Effector memory CD4-positive, alpha-beta T cell (primary cell): Measurements from ENCODE around the gene RBMS3.

Experiments used
- DNase-seq, 3 donors: peaks; one replicate each; pipeline ENCODE4 v3.0.0-alpha.2; 2020
- H3K27ac ChIP-seq: 2 replicates; pipeline ENCODE4 v1.7.0; 2013; ENCODE audit warnings: mild to moderate bottlenecking, low read length, moderate library complexity; ENCODE audit not compliant: insufficient read depth, poor library complexity, severe bottlenecking
- H3K27me3 ChIP-seq: replicated peaks from 2 replicates; pipeline ENCODE4 v1.7.0; 2013; ENCODE audit warnings: mild to moderate bottlenecking, low read length; ENCODE audit not compliant: insufficient read depth, control insufficient read depth, poor library complexity, severe bottlenecking
- H3K36me3 ChIP-seq: 2 replicates; pipeline ENCODE4 v1.7.0; 2013; ENCODE audit warnings: mild to moderate bottlenecking, low read length, moderate library complexity; ENCODE audit not compliant: control insufficient read depth, insufficient read depth
- H3K4me1 ChIP-seq: 2 replicates; pipeline ENCODE4 v1.7.0; 2013; ENCODE audit warnings: low read length, mild to moderate bottlenecking; ENCODE audit not compliant: control insufficient read depth, insufficient read depth, poor library complexity, severe bottlenecking
- H3K4me3 ChIP-seq: 2 replicates; pipeline ENCODE4 v1.7.0; 2013; ENCODE audit warnings: low read length, low read depth, mild to moderate bottlenecking; ENCODE audit not compliant: insufficient read depth, poor library complexity, severe bottlenecking
- H3K9me3 ChIP-seq: 2 replicates; pipeline ENCODE4 v1.7.0; 2013; ENCODE audit warnings: mild to moderate bottlenecking, low read length, moderate library complexity; ENCODE audit not compliant: control insufficient read depth

RBMS3 gene

GRCh38 chr3:29890801-29891200 is 609.9 kb downstream of the RBMS3 start:
- Histone ChIP-seq H3K4me3 (no peak overlapping the region), H3K27ac (no peak overlapping the region), H3K9me3 (no peaks in the 10 kb centered on the region), H3K4me1 (no peaks in the 10 kb centered on the region), H3K27me3 (no peaks in the 10 kb centered on the region), H3K36me3 (no peaks in the 10 kb centered on the region)
- no peak for DNase-seq

GRCh38 chr3:29892976-29893554 is 612.2 kb downstream of the RBMS3 start:
- H3K4me3 ChIP-seq = no peak overlapping the region

GRCh38 chr3:29896856-29897255 is 616.0 kb downstream of the RBMS3 start:
- no peaks in the 10 kb centered on the region for H3K36me3 ChIP-seq
- H3K27ac ChIP-seq = no peak overlapping the region
- no peak for DNase-seq
- no peaks in the 10 kb centered on the region for H3K4me1 ChIP-seq
- H3K27me3 ChIP-seq = no peaks in the 10 kb centered on the region
- H3K9me3 ChIP-seq = no peaks in the 10 kb centered on the region
- no peak overlapping the region for H3K4me3 ChIP-seq

More at GRCh38 chr3:29892976-29893554, 612.2 kb downstream of the RBMS3 start:
- no peaks in the 10 kb centered on the region for H3K9me3 ChIP-seq
- no peak overlapping the region for H3K27ac ChIP-seq
- H3K36me3 ChIP-seq = no peaks in the 10 kb centered on the region
- no peaks in the 10 kb centered on the region for H3K27me3 ChIP-seq
- no peaks in the 10 kb centered on the region for H3K4me1 ChIP-seq
- no peak for DNase-seq

DNA sequence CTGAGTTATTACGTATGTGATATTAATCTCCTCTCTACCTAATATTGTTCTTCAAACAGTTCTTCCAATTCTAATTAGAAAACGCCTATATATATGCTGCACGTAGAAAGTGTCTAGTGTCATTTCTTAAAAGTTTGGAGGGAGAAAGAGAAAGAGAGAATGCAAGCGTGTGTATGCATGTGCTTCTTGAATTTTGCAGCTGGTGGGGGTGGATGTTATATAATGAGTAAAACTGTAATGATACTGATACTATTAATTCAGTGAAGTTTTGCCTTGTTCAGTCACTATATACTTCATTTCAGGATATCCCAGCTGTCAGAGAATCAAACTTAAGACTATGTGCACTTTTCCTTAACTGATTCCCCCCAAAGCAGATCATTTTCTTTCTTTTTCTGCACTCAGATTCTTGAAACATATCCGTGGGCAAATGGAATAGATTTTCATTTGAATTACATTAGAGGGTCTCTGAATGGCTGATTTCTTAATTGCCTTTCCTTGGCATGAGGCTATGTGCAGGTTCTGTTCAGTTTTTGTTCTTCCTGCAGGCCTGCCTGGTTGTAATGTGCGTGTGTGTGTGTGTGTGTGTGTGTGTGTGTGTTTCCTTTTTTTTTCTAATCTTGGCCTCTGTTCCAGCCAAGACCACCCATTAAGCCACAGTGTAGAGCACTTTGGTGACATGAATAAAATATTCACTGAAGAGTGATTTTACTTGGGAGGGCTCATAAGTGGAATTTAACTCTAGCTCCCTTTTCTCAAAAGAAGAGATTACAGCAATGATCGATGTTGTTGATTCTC is 617.5 kb downstream of the RBMS3 start:
- DNase-seq = no peak
- no peaks in the 10 kb centered on the region for H3K9me3 ChIP-seq
- H3K27ac ChIP-seq = no peak overlapping the region
- H3K4me1 ChIP-seq = no peaks in the 10 kb centered on the region
- H3K27me3 ChIP-seq = no peaks in the 10 kb centered on the region
- H3K36me3 ChIP-seq = no peaks in the 10 kb centered on the region
- no peak overlapping the region for H3K4me3 ChIP-seq

GRCh38 chr3:29899021-29899420 is 618.1 kb downstream of the RBMS3 start:
- no peak overlapping the region for H3K27ac ChIP-seq
- H3K4me3 ChIP-seq = no peak overlapping the region
- no peaks in the 10 kb centered on the region for H3K27me3 ChIP-seq
- H3K4me1 ChIP-seq = no peaks in the 10 kb centered on the region
- H3K36me3 ChIP-seq = no peaks in the 10 kb centered on the region
- H3K9me3 ChIP-seq = no peaks in the 10 kb centered on the region
- DNase-seq = no peak

DNA sequence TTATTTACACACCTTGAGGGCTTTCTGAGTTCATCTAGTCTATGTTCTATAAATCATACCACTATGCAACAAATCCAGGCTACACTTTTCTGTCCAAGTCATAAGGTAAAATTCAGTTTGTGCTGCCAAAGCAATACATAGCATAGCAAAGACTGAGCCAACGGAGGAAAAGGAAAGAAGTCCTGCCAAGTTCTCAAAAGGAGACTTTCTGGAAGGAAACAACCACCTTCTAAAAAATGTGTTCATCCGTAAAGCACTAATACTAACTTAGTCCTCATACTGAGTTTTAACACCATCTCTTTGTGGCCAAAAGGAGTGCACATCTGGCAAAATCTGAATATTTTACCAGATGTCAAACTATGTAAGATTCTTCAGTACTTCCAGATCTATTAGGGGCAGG is 620.2 kb downstream of the RBMS3 start:
- H3K4me1 ChIP-seq = no peaks in the 10 kb centered on the region
- no peak overlapping the region for H3K4me3 ChIP-seq
- no peak overlapping the region for H3K27ac ChIP-seq
- no peaks in the 10 kb centered on the region for H3K9me3 ChIP-seq
- no peaks in the 10 kb centered on the region for H3K36me3 ChIP-seq
- H3K27me3 ChIP-seq = no peaks in the 10 kb centered on the region
- no peak for DNase-seq

DNA sequence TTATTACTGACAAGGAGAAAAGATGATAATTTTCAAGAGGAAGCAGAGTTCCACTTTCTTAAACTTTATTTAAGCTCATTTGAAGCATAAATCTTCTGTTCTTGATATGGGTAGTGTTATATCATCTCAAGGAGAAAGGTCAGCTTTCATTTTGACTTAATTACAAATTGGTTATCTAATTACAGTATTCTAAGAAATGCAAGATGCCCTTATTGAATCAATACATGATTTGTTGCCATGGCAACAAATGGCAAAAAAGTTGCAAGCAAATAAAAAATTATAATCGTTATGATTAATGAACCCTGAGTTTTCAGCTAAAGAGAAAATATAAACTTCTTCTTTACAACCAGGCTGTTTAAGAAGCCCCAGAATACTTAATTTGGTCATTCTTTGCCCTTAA is 622.7 kb downstream of the RBMS3 start:
- Histone ChIP-seq H3K27ac (no peak overlapping the region), H3K4me3 (no peak overlapping the region), H3K4me1 (no peaks in the 10 kb centered on the region), H3K36me3 (no peaks in the 10 kb centered on the region), H3K27me3 (no peaks in the 10 kb centered on the region), H3K9me3 (no peaks in the 10 kb centered on the region)
- no peak for DNase-seq

DNA sequence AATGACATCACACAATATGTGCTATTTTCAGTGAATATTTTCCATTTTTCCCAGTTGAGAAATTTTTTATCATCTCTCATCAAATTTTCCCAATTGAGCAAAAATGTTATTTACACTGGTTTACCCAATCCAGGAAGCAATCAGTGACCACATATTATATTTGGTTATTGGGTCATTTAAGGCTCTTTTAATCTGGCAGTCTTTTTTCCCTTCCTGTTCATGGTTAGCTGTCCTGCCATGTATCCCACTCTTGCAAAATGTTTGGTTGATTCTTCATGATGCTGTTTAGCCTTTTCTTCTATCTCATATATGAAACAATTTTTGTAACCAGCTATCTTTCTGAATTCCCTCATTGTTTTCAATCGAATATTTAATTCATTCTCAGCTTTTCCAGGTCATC is 626.0 kb downstream of the RBMS3 start:
- no peaks in the 10 kb centered on the region for H3K4me1 ChIP-seq
- H3K27ac ChIP-seq = no peak overlapping the region
- no peaks in the 10 kb centered on the region for H3K9me3 ChIP-seq
- no peaks in the 10 kb centered on the region for H3K36me3 ChIP-seq
- no peak overlapping the region for H3K4me3 ChIP-seq
- no peaks in the 10 kb centered on the region for H3K27me3 ChIP-seq
- no peak for DNase-seq

GRCh38 chr3:29912600-29913288 is 631.9 kb downstream of the RBMS3 start:
- Histone ChIP-seq H3K27me3 (no peaks in the 10 kb centered on the region), H3K9me3 (no peaks in the 10 kb centered on the region), H3K36me3 (no peaks in the 10 kb centered on the region), H3K27ac (no peak overlapping the region), H3K4me1 (no peaks in the 10 kb centered on the region), H3K4me3 (no peak overlapping the region)
- DNase-seq = no peak

DNA sequence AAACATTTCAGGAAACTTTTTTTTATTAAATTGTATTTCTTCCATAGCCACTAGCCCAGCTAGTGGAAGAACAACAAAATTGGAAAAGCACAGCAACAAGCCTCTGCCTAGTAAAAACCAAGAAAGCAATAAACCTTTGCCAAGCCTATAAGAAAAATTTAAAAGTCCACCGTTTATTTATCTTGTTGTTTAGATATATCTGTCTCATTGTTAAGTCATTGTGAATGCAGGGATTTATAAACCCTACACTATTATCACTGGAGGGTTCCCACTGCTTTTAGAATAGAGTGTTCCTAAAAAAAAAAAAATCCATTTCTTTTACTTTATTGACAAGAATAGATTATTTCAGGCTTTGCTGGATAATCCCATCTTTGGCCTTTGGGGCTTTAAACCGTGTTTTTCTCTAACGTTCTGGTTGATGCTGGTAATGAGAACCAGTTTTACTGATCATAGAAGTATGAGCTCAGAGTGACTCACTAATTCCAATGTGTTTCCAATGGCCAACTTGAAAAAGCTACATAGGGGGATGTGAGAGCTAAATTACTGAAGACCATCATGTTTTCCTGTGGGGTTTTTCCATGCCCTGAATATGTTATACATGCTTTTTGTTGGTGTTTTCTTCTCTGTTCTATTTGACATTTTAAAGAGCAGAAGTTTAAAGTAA is 634.1 kb downstream of the RBMS3 start:
- Histone ChIP-seq H3K36me3 (no peaks in the 10 kb centered on the region), H3K9me3 (no peaks in the 10 kb centered on the region), H3K27me3 (no peaks in the 10 kb centered on the region), H3K4me3 (no peak overlapping the region), H3K27ac (no peak overlapping the region), H3K4me1 (no peaks in the 10 kb centered on the region)
- DNase-seq = no peak
